ENCODE results near the gene TINAGL1.

TINAGL1 gene

DNA sequence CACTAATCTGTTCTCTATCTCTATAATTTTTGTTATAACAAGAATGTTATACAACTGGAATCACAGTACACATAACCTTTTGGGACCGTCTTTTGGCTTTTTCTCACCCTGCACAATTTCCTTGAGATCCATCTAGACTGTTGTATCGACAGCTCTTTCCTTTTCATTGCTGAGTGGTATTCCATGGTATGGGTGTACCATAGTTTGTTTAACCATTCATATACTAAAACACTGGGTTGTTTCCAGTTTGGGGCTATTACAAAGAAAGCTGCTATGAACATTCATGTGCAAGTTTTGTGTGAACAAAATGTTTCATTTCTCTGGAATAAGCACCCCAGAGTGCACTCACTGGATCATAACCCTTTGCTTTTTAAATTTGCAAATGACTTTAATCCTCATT lies 25.8 kb downstream of the TINAGL1 start:
- no peak for DNase-seq (ENCODE audit: low read depth in 1 of 2, low spot score in 1 of 2)

DNA sequence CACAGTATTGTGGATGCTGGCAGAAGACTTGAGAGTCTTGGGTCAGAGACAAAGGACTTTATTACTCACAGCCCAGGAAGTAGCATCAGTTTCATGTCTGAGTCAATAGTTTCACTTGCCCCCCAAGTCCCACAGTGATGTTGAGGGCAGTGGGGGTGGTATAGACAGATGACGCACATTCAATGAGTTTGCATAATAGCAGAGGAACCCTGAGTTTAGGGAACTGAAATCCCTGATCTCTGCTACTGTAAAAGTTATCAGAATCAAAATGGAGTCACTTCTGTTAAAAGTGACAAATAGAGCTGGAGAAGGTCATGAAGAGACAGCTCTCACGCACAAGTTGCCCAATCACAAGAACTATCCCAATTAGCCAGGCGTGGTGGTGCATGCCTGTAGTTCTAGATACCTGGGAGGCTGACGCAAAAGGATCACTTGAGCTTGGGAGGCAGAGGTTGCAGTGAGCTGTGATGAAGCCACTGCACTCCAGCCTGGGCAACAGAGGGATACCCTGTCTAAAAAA lies 29.7 kb downstream of the TINAGL1 start:
- DNase-seq (ENCODE audit: low read depth in 1 of 2, low spot score in 1 of 2): no peak

DNA sequence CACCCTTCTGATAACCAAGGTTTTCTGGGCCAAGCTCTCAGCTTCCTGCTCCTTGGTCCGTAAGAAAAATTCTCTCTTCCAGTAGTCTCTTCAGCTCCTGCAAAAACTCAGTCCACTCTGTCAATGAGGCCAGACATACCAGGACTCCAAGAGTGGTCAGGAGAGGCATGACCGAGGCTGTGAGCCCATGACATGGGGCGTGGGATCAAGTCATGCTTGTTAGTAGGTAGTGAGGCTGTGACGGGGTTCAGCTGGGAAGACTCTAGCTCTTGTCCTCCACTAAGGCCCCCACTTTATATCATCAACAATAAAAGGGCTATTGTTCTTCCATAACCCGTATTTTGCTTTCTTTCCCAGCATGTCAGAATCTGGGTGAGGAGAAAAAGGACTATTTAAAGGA lies 31.0 kb downstream of the TINAGL1 start:
- no peak for DNase-seq (ENCODE audit: low read depth in 1 of 2, low spot score in 1 of 2)

DNA sequence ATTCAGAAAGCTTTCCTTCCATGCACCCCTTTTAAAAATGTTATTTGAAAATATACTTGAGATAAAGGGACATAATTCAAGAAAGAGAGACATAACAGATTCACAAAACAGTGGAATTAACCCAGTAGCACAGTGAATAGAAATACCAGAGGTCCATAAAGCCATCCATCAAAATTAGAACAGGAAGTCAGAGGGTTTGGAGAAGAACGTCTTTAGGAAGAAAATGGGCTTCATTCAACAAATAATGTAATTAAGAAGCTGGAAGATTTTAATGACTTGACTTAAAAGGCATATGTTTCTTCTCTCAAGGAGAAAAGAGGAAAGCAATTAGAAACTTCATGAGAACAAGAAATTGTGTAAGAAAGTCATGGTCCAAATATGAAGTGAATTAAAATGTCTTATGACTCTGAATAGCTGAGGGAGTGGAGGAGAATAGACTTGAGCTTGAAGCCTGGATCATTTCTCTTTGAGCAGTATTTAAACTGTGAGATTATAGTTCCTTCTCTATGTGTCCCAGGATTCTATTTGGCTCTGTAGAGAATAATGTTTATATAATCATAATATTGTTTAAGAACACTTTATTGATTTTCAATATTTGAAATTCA lies 33.3 kb downstream of the TINAGL1 start:
- DNase-seq (ENCODE audit: low read depth in 1 of 2, low spot score in 1 of 2): no peak

DNA sequence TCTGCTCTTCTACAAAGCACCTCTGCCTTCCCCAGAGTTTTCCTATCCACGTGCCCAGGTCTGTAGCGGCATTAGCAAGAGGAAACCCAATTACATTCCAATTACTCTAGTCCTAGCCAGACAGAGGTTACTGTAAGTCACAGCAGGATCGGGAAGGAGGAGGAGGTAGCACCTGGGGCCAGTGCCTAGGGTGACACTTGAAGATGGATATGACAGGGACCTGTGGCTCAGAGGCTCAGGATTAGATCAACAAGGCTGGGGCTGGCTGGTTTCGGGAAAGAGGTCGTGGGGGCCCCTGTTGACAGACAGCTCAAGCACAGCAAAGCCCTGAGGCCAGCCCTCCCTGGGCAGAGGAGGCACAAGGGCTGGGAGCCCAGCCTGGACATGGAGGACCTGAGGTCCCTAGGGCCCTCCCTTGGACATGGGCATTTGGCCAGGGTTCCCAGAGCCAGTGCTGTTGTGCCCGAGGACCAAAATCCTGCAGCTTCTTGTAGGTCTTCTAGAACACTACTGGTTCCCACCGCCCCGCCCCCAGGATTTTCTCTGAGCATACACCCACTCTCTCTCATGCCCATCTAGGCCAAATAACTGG lies 38.2 kb downstream of the TINAGL1 start:
- DNase-seq (ENCODE audit: low read depth in 1 of 2, low spot score in 1 of 2): no peak

DNA sequence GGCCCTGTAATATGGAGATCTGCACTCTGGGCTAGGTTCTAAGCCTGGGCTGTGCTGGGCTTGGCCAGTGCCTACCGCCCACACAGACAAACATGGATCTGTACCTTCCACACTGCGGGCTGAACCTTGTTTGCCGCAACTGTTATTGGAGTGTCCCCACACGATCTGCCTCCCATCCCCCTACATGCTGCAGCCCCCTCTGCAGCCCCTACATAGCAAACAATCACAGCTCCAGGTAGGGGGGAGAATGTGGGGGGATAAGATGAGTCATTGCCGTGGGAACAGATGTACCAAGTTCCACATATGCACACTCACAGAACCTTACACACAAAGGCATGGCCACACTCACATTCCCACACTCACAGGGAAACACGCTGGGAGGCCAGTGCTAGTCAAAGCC lies 39.1 kb downstream of the TINAGL1 start:
- no peak for DNase-seq (ENCODE audit: low read depth in 1 of 2, low spot score in 1 of 2)

DNA sequence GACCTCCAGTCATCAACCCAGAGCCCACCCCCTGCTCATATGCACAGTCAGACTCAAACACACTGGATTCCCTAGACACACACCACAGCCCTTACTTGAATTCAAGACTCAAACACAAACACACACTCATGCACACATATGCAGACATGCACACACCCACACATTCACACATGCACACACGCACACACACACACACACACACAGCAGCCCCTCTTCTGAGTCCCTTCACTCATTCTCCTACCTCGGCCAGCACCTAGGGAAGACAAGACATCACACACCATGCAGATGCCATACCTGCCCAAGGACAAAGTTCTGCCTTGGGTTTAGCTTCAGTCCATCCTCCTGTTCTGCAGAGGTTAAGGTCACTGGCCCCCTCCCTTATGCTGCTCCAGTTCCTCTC lies 39.6 kb downstream of the TINAGL1 start:
- no peak for DNase-seq (ENCODE audit: low read depth in 1 of 2, low spot score in 1 of 2)

DNA sequence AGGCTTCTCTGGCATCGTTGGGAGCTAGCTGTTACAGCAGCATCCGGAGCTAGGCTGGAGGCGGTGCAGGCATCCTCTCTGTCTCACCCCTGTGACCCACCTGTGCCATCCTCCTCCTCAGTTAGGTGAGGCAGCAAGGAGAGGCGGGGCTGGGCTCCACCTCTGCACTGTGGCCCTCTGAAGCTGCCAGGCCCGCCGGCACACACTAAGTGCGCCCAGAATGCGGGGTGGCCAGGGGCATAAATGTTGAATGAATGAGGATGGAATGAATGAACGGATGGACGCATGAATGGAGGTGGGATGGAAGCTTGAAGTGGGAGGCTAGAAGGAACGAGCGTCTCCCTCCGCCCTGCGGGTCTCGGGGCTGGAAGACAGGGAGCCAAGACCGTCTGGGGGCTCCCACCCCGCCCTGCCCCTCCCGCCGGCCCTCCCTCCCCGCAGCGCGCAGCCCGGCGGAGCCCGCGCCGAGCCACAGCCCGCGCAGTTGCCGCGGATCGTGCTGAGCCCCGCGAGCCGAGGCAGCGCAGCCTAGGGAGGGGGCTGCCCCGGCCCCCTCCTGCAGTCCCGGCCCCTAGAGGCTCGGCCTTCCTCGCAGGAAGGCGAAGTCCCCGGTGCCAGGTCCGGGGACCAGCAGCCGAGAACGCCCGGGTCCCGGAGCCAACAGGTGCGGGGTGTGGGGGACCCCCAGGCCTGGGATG lies 41.1 kb downstream of the TINAGL1 start, which contains the start of gene HCRTR1:
Gene HCRTR1 (plus strand): TSS at position 472 of the 698 bp plus-strand sequence. CDS start 1,504 bp downstream, outside the sequence.
- no peak for DNase-seq (ENCODE audit: low read depth in 1 of 2, low spot score in 1 of 2)

DNA sequence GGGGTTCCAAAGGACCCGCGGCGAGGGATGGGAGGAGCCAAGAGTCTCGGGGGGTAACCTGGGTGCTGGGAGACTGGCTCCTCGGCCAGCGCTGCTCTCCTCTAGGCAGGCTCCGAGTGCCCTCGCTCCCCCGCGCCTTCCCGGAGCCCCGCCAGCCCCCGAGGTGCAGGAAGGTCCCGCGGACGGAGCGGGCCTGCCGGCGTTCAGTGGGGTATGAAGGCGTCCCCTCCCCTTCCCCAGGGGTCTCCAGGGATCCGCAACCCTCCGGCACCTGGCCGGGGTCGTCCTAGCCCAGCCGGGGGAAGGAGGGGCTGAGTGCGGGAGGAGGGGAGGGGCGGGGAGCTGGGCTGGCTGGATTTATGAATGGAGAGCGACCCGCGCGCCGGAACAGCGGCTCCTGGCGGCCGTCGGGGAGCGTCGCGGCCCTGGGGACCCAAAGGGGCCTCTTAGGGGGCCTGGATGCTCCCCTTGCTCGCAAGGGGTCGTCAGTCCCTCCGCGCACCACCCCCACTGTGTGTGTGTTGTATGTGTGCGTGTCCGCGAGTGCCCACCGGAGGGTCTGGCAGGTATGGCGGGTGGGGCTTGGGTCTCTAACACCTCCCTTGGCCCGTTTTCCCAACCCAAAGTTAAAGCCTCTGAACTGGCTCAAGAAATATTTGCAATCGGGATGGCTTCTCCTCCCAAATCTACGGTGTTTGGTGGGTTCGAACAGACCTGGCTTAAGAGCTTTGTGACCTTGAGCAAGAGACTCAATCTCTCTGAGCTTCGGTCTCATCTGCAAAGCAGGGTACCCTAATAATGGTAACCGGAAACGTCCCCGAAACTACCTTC lies 41.8 kb downstream of the TINAGL1 start:
- peak in 1 of 2 donors; percentile 35 for DNase-seq (ENCODE audit: low read depth in 1 of 2, low spot score in 1 of 2)

DNA sequence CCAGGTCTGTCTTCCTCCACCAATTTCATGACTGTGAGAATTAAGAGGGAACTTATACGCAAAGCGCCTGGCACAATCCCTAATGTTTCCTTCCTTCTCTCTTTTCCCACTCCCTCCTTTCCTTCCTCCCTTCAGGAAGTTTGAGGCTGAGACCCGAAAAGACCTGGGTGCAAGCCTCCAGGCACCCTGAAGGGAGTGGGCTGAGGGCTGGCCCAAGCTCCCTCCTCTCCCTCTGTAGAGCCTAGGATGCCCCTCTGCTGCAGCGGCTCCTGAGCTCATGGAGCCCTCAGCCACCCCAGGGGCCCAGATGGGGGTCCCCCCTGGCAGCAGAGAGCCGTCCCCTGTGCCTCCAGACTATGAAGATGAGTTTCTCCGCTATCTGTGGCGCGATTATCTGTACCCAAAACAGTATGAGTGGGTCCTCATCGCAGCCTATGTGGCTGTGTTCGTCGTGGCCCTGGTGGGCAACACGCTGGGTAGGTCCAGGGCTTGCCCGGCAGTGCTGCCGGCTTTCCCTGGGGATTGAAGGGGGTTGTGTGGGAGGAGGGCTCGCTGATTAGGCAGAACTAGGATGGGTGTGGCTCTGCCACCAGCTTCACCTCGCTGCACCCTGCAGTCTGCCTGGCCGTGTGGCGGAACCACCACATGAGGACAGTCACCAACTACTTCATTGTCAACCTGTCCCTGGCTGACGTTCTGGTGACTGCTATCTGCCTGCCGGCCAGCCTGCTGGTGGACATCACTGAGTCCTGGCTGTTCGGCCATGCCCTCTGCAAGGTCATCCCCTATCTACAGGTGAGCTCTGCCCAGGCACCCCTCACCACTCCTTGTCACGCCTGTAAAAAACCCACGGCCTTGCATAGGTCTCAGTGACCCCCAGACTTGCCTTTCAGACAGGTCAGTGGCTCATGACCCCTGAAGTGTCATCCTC lies 42.9 kb downstream of the TINAGL1 start:
- DNase-seq (ENCODE audit: low read depth in 1 of 2, low spot score in 1 of 2): no peak

DNA sequence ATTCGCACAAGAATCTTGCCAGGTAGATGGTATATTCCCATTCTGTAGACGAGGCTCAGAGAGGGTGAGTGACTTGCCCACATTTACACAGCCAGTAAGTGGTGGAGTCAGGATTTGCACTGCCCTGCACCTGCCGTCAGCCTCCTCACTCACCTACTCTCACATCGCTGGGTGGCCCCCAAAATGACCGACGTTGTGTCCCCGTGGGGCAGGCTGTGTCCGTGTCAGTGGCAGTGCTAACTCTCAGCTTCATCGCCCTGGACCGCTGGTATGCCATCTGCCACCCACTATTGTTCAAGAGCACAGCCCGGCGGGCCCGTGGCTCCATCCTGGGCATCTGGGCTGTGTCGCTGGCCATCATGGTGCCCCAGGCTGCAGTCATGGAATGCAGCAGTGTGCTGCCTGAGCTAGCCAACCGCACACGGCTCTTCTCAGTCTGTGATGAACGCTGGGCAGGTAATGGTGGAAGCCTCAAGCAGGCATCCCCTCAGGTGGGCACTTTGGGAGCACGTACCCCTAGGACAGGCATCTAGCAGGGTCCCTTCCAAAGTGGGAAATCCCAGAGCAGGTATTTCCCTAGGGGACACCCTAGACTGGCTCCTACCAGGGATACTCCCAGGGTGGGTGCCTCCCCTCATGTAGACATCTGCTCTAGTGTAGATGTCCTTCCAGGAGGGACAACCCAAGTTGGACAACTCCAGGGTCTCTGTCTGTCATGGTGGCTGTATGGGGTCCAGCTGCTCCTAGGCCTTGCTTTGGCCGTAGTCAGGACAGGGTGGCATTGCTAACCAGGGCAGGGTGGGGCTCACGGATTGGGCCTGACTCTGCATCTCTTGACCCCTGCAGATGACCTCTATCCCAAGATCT lies 44.5 kb downstream of the TINAGL1 start:
- no peak for DNase-seq (ENCODE audit: low read depth in 1 of 2, low spot score in 1 of 2)

DNA sequence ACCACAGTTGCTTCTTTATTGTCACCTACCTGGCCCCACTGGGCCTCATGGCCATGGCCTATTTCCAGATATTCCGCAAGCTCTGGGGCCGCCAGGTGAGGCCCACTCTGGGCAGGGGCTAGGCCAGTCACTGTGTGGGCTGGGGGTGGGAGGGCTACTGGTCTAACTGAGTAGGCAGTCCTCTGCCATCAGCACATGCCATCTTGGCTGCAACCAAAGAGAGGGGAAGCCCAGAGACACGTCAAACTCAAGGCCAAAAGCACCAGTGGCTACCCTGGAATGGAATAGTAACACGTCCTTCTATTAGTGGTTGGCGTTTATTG lies 45.1 kb downstream of the TINAGL1 start:
- DNase-seq (ENCODE audit: low read depth in 1 of 2, low spot score in 1 of 2): no peak

DNA sequence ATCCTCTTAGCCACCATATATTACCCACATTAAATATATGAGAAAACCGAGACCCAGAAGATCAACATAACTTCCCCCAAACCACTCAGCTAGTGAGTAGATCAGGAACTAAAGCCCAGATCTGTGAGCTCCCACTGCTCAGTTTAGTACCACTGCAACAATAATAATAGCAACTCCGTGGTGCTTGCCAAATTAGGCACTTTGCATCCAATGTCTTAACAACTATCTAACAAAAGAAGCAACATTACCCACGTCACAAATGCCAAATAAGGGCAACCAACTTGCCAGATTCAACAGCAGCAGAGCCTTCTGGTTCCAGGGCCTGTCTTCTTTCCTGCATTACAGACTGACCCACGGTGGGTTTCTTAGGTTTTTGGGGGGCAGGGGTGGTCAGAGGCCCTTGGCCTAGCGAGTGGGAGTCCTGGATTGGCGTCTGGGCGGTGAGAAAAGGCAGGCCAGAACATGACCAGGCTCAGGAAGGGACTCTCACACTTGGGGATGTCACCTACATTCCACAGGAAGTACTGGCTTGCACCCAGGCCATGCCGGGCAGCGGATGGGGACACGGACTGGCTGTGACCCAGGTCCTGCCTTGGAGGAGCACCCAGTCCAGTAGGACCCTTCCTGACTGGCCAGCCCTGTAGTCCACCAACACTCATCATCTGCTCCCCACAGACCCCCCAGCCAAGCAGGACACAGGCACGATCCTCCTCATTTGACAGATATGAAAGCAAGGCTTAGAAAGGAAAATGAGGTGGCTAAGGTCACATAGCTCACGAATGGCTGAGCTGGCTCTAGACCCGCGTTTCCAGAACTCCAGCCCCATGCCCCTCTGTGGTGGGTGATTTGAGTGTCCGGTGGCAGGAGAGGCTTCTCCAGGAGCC lies 45.8 kb downstream of the TINAGL1 start:
- no peak for DNase-seq (ENCODE audit: low read depth in 1 of 2, low spot score in 1 of 2)

DNA sequence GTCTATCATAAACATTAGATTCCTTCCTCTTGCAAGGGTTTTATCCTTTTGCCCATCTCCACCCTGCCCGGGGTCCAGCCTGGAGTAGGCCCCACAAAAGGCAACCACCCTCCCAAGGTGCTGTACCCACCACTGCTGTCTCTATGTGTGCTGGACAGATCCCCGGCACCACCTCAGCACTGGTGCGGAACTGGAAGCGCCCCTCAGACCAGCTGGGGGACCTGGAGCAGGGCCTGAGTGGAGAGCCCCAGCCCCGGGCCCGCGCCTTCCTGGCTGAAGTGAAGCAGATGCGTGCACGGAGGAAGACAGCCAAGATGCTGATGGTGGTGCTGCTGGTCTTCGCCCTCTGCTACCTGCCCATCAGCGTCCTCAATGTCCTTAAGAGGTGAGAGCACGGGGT lies 47.0 kb downstream of the TINAGL1 start:
- DNase-seq (ENCODE audit: low read depth in 1 of 2, low spot score in 1 of 2): no peak

DNA sequence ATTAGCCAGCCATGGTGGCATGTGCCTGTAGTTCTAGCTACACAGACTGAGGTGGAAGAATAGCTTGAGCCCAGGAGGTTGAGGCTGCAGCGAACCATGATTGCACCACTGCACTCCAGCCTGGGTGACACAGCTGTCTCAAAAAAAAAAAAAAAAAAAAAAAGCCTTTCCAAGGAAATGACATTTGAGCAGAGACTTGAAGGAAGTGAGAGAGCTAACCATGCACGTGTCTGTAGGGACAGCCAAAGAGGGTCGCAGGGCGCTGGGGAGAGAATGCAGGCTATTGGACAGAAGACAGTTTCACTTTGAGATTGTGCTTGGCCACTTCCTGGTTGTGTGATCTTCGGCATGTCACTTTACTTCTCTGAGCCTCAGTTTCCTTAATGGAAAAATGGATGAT lies 48.0 kb downstream of the TINAGL1 start:
- DNase-seq (ENCODE audit: low read depth in 1 of 2, low spot score in 1 of 2): no peak

DNA sequence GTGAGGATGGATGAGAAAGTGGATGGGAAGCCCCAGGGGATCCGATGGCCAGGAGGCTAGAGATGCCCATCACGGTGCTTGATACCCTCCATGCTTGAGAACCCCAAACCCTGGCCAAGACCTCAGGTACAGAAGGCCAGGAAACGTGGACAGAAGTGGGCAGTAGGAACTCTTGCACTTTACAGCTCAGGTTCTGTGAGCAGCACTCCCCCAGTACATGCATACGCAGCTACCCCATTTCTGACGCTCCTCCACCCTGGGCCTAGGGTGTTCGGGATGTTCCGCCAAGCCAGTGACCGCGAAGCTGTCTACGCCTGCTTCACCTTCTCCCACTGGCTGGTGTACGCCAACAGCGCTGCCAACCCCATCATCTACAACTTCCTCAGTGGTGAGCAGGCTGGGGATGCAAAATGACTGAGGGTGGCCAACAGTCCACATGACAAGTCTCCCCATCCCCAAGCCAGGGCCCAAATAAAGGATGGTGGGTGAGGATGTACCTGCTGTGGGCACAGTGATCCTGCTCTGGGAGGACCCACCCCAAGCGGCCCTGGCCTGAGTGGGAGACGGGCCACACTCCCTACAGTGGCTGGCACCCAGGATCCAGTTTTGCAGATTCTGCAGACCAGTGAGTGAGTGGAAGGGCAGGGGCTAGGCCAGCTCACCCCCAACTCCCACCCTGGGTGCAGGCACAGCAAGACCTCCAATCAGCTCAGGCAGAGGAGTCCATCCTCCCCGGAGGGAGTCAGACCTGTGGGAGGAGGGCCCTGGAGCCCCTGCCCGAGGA lies 48.6 kb downstream of the TINAGL1 start:
- DNase-seq (ENCODE audit: low read depth in 1 of 2, low spot score in 1 of 2): no peak

DNA sequence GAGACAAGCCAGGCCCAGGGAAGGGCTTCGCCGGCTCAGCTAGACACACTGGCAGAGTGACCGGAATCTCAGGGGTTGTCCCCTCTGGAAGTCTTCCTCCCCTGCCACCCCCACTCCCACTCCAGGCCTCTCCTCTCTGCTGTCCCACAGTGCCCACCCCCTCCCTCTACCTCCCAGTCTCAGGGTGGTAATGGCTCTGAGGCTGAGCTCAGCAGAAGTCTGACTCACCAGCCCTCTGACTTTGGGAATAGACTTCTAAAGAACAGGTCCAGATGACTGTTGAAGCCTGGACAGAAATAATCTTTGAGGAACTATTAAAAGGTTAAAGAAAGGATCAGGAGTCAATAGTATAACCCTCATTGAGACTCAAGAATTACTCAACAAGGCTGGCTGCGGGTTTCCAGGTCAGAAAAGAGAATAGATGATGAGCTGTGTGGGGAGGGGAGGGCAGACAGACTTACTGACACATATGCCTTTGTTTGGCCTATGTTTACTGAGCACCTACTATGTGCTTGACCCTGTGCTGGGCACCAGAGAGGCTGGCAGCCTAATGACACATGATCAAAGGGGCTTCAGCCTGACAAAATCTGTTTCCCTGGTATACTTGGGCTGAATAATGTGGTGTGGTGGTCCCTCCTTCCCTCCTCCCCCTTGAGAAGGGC lies 49.4 kb downstream of the TINAGL1 start:
- no peak for DNase-seq (ENCODE audit: low read depth in 1 of 2, low spot score in 1 of 2)

All from stimulated activated CD4-positive, alpha-beta T cell treated with anti-CD3 and anti-CD28 coated beads, Interleukin-15, amount 100 ng/mL, for 1 hour (primary cell).